Left forelimb (tissue), 1 donor: ENCODE results near the gene SCTR.

Experiments
- DNase-seq: peaks from one replicate; pipeline ENCODE4 v3.0.0-alpha.2; 2018; ENCODE audit warnings: low spot score

The SCTR gene

GRCh38 chr2:119429225-119429981 lies 94.9 kb downstream of the SCTR start:
- DNase-seq, result no peak

- no peak for DNase-seq
These were observed 95.6 kb downstream of the SCTR start for GRCh38 chr2:119428488-119429224.

GRCh38 chr2:119427756-119428155 lies 96.5 kb downstream of the SCTR start:
- DNase-seq, result no peak

- DNase-seq, result no peak
These were observed 97.4 kb downstream of the SCTR start for GRCh38 chr2:119426801-119427395.

- no peak for DNase-seq
These were observed 97.9 kb downstream of the SCTR start for GRCh38 chr2:119426396-119426675.

- DNase-seq, result no peak
These were observed 98.5 kb downstream of the SCTR start for GRCh38 chr2:119425620-119426395.

GRCh38 chr2:119425119-119425405 lies 99.2 kb downstream of the SCTR start:
- no peak for DNase-seq

- DNase-seq, result no peak
These were observed 99.8 kb downstream of the SCTR start for GRCh38 chr2:119424284-119425118.

- DNase-seq, result no peak
These were observed 100.5 kb downstream of the SCTR start for GRCh38 chr2:119423811-119424210.

GRCh38 chr2:119423108-119423444 lies 101.2 kb downstream of the SCTR start:
- no peak for DNase-seq

- no peak for DNase-seq
These were observed 101.7 kb downstream of the SCTR start for GRCh38 chr2:119422360-119423107.

- DNase-seq, result no peak
These were observed 102.5 kb downstream of the SCTR start for GRCh38 chr2:119421741-119422140.

- DNase-seq, result no peak
These were observed 103.0 kb downstream of the SCTR start for GRCh38 chr2:119421304-119421703.

- no peak for DNase-seq
These were observed 104.3 kb downstream of the SCTR start for GRCh38 chr2:119419803-119420508.

- DNase-seq, result no peak
These were observed 105.2 kb downstream of the SCTR start for GRCh38 chr2:119419065-119419464.

- no peak for DNase-seq
These were observed 106.4 kb downstream of the SCTR start for GRCh38 chr2:119417908-119418307.

GRCh38 chr2:119416299-119416923 lies 107.9 kb downstream of the SCTR start:
- no peak for DNase-seq

- no peak for DNase-seq
These were observed 108.7 kb downstream of the SCTR start for GRCh38 chr2:119415630-119416029.

GRCh38 chr2:119414894-119415293 lies 109.4 kb downstream of the SCTR start:
- DNase-seq, result no peak

GRCh38 chr2:119409506-119409905 lies 114.8 kb downstream of the SCTR start:
- DNase-seq, result no peak
